GM12878 (cell line): Measurements from ENCODE around the gene OR52B2.

Experiments used
- CTCF ChIP-seq, 3 experiments: IDR thresholded peaks in 2 of 3; conservative IDR thresholded peaks in 1 of 3; 2 replicates each; pipeline ENCODE4 v1.5.1; 2011; ENCODE audit warnings: low read depth in 3 of 3, low read length in 3 of 3, mild to moderate bottlenecking in 3 of 3, control low read depth in 2 of 3, moderate library complexity in 2 of 3, inconsistent platforms in 1 of 3, mixed read lengths in 1 of 3; ENCODE audit not compliant: control insufficient read depth in 2 of 3, insufficient read depth in 1 of 3; ENCODE audit errors: extremely low read depth in 1 of 3
- SIN3A ChIP-seq: IDR thresholded peaks from 2 replicates; pipeline ENCODE4 v1.6.1; 2012; ENCODE audit warnings: low read depth, low read length, improper control_type of control experiment
- ZBTB33 ChIP-seq: fragments of 450-650 bp; IDR thresholded peaks from 2 replicates; pipeline ENCODE4 v1.6.1; 2017; ENCODE audit warnings: mild to moderate bottlenecking

GRCh38 chr11:6205366-6205765, 35.2 kb upstream of the OR52B2 start, which contains the start of gene C11orf42:
- no peak for TF ChIP-seq SIN3A
- no peak for TF ChIP-seq ZBTB33
- no peak for TF ChIP-seq CTCF (IDR thresholded peaks at IDR 0.05 in 2 of 3, conservative IDR thresholded peaks at IDR 0.05 in 1 of 3; ENCODE audit: control insufficient read depth in 2 of 3, extremely low read depth in 1 of 3, insufficient read depth in 1 of 3, low read depth in 3 of 3, low read length in 3 of 3)
